ENCODE measurements around the gene DNPEP. TPM values are rescaled to one million over a fixed set of nuclear protein-coding genes. Genes with fewer than 3 reads are reported as not detected.

Gene DNPEP
- total RNA-seq, 1 experiment from 2014 or later: 60.9 TPM

GRCh38 chr2:219403861-219404260 lies 16.1 kb upstream of the DNPEP start:
- no peak overlapping the region; a peak in 1 of 7 replicates for H3K27ac Mint-ChIP-seq

More at GRCh38 chr2:219403861-219404260, 16.1 kb upstream of the DNPEP start:
- Histone ChIP-seq H2BK15ac (ENCODE audit: low read depth, low read length) (no peak overlapping the region), H4K91ac (ENCODE audit: insufficient read length, low read depth, low read length) (no peak overlapping the region), H2BK120ac (ENCODE audit: low read depth, low read length, poor library complexity, severe bottlenecking) (no peak overlapping the region), H2AFZ (ENCODE audit: low read length) (no peak overlapping the region), H3K27me3 (ENCODE audit: insufficient read depth, low read length) (no peaks in the 10 kb centered on the region), H2AK5ac (ENCODE audit: insufficient read length, low read length) (no peak overlapping the region), H3K4me2 (ENCODE audit: insufficient read depth, insufficient read length, low read length) (no peak overlapping the region), H2BK12ac (ENCODE audit: insufficient read length, low read depth, low read length) (no peak overlapping the region), H3K79me1 (ENCODE audit: insufficient read depth, low read depth, low read length, poor library complexity, severe bottlenecking) (no peaks in the 10 kb centered on the region), H3K27ac (ENCODE audit: insufficient read length, low read depth, low read length) (no peak overlapping the region), H4K20me1 (ENCODE audit: control insufficient read depth, insufficient read depth, insufficient read length) (no peaks in the 10 kb centered on the region), H3K56ac (ENCODE audit: insufficient read length, low read depth, low read length) (no peak overlapping the region), H2BK5ac (ENCODE audit: insufficient read length, low read length) (no peak overlapping the region), H3K79me2 (ENCODE audit: insufficient read depth, low read length) (no peaks in the 10 kb centered on the region), H3K18ac (ENCODE audit: insufficient read length, low read depth, low read length) (no peak overlapping the region), H3K4me1 (ENCODE audit: insufficient read depth, low read length) (no peaks in the 10 kb centered on the region), H3K23ac (ENCODE audit: insufficient read length, low read depth, low read length) (no peak overlapping the region), H3K9ac (ENCODE audit: extremely low read depth, insufficient read length, low read length) (no peak overlapping the region), H3K4ac (ENCODE audit: low read depth, low read length) (no peak overlapping the region), H3K23me2 (ENCODE audit: insufficient read length, low read depth, low read length, poor library complexity, severe bottlenecking) (no peaks in the 10 kb centered on the region), H4K5ac (ENCODE audit: insufficient read length, low read depth, low read length) (no peak overlapping the region), H2BK20ac (ENCODE audit: low read depth, low read length, poor library complexity, severe bottlenecking) (no peak overlapping the region), H3K14ac (ENCODE audit: insufficient read depth, low read length) (no peak overlapping the region), H4K8ac (replicated peaks; ENCODE audit: insufficient read length, low read depth, low read length) (no peak overlapping the region), H3T11ph (ENCODE audit: low read length) (no peak overlapping the region), H3K9me3 (ENCODE audit: control insufficient read depth, low read depth, low read length) (no peaks in the 10 kb centered on the region)
- no peaks in the 10 kb centered on the region for H3K36me3 Mint-ChIP-seq (ENCODE audit: insufficient read depth in 1 of 3, low read depth in 3 of 3)
- H3K4me3 Mint-ChIP-seq: no peak overlapping the region
- no CpG with 5 or more reads among the region's 9 CpGs for WGBS (ENCODE audit: extremely low coverage, insufficient read length, low lambda C conversion rate)
- peaks cover 10% of the 10 kb centered on the region for H3K27me3 Mint-ChIP-seq (ENCODE audit: low read depth)
- TF ChIP-seq CTCF (conservative IDR thresholded peaks at IDR 0.05): no peak
- DNase-seq: no peak
- peaks cover 32 to 43% of the 10 kb centered on the region in 2 experiments for H3K4me1 Mint-ChIP-seq
- H3K9me3 Mint-ChIP-seq: no peaks in the 10 kb centered on the region; a peak in 1 of 5 replicates
